Endothelial cell of umbilical vein (primary cell): ENCODE measurements around the gene SLC26A4. TPM values are rescaled to one million over a fixed set of nuclear protein-coding genes. Genes with fewer than 3 reads are reported as not detected.

Experiments used
- BruUV-seq: library from RNA; stranded (reverse); fragments of 400-500 nt; replicated peaks from 2 replicates; lab custom pipeline; 2021; lab: Mats Ljungman, UMichigan
- CTCF ChIA-PET: fragments of 300-600, 350-600 bp; sonication (Branson Sonifier 250); formaldehyde crosslinking; loops from one replicate; lab custom pipeline; 2021; ENCODE audit warnings: antibody characterized with exemption, inconsistent platforms; lab: Charles Lee
- POLR2A ChIA-PET: fragments of 300-600, 350-600 bp; sonication (Branson Sonifier 250); formaldehyde crosslinking; loops from one replicate; lab custom pipeline; 2021; ENCODE audit warnings: antibody characterized with exemption, inconsistent platforms; lab: Charles Lee
- DNase-seq: peaks from one replicate; pipeline ENCODE4 v3.0.0-alpha.2; 2011; ENCODE audit warnings: low read depth, low spot score
- FAIRE-seq: peaks from 2 replicates; lab custom pipeline; 2011; peaks lifted over from hg19 to GRCh38; lab: Jason Lieb, UNC
- H2AFZ ChIP-seq: 2 replicates; pipeline ENCODE4 v1.6.0; 2012; ENCODE audit warnings: low read depth, low read length, control low read depth, inconsistent platforms
- H3K27ac ChIP-seq: 2 replicates; pipeline ENCODE4 v1.5.1; 2011; ENCODE audit warnings: low read depth, mild to moderate bottlenecking, control low read depth, low read length, moderate library complexity; ENCODE audit not compliant: insufficient read depth
- H3K27me3 ChIP-seq, 2 experiments: 2 replicates each; pipeline versions ENCODE4 v1.6.0 to v1.6.1; 2011; ENCODE audit warnings: low read length in 2 of 2, mixed read lengths in 1 of 2; ENCODE audit not compliant: control insufficient read depth in 2 of 2, insufficient read depth in 2 of 2
- H3K36me3 ChIP-seq, 2 experiments: 2 replicates in 1 of 2; 3 replicates in 1 of 2; pipeline ENCODE4 v1.5.1; 2011; ENCODE audit warnings: low read length in 2 of 2, mild to moderate bottlenecking in 1 of 2, moderate library complexity in 1 of 2; ENCODE audit not compliant: control insufficient read depth in 2 of 2, insufficient read depth in 2 of 2; ENCODE audit errors: extremely low read depth in 1 of 2
- H3K4me1 ChIP-seq: 3 replicates; pipeline ENCODE4 v1.5.1; 2011; ENCODE audit warnings: mild to moderate bottlenecking, low read length; ENCODE audit not compliant: control insufficient read depth, insufficient read depth; ENCODE audit errors: extremely low read depth
- H3K4me2 ChIP-seq: 2 replicates; pipeline ENCODE4 v1.6.1; 2011; ENCODE audit warnings: low read length, control low read depth, mixed read lengths; ENCODE audit not compliant: insufficient read depth
- H3K4me3 ChIP-seq, 3 experiments: fragments of 200-600 bp in 1 of 3; sonication (generic), shearing (Covaris generic) in 1 of 3; replicated peaks in 1 of 3; 2 replicates each; pipeline ENCODE4 v1.5.1; 2011 to 2016; ENCODE audit warnings: control low read depth in 3 of 3, low read length in 3 of 3, mild to moderate bottlenecking in 2 of 3, inconsistent platforms in 1 of 3, low read depth in 1 of 3, moderate library complexity in 1 of 3; ENCODE audit not compliant: insufficient read depth in 1 of 3
- H3K79me2 ChIP-seq: 2 replicates; pipeline ENCODE4 v1.6.0; 2012; ENCODE audit warnings: low read length, inconsistent platforms; ENCODE audit not compliant: control insufficient read depth, insufficient read depth
- H3K9ac ChIP-seq: replicated peaks from 2 replicates; pipeline ENCODE3; 2011; ENCODE audit warnings: low read length, control low read depth; ENCODE audit not compliant: insufficient read depth; ENCODE audit errors: extremely low read depth
- H3K9me1 ChIP-seq: replicated peaks from 3 replicates; pipeline ENCODE4 v1.6.0; 2011; ENCODE audit warnings: mild to moderate bottlenecking, low read length; ENCODE audit not compliant: control insufficient read depth, insufficient read depth; ENCODE audit errors: extremely low read depth
- H3K9me3 ChIP-seq: replicated peaks from 2 replicates; pipeline ENCODE4 v1.5.1; 2012; ENCODE audit warnings: low read length, inconsistent platforms; ENCODE audit not compliant: control insufficient read depth, insufficient read depth
- H4K20me1 ChIP-seq: replicated peaks from 2 replicates; pipeline ENCODE3; 2011; ENCODE audit warnings: mild to moderate bottlenecking, low read length; ENCODE audit not compliant: control insufficient read depth, insufficient read depth; ENCODE audit errors: extremely low read depth
- CTCF ChIP-seq, 2 donors: IDR thresholded peaks; 1 replicate in 1 of 2; 2 replicates in 1 of 2; pipeline ENCODE4 v1.5.1; 2011; ENCODE audit warnings: low read length in 2 of 2, mild to moderate bottlenecking in 2 of 2, moderate library complexity in 2 of 2, control low read depth in 1 of 2, inconsistent platforms in 1 of 2, low read depth in 1 of 2; ENCODE audit not compliant: insufficient read depth in 1 of 2; ENCODE audit errors: extremely low read depth in 1 of 2
- EZH2 ChIP-seq: IDR thresholded peaks from 2 replicates; pipeline ENCODE4 v1.6.1; 2012; ENCODE audit warnings: borderline replicate concordance, low read depth, mild to moderate bottlenecking, moderate library complexity, low read length, inconsistent platforms; ENCODE audit not compliant: severe bottlenecking
- FOS ChIP-seq: IDR thresholded peaks from 2 replicates; pipeline ENCODE4 v1.6.1; 2011; ENCODE audit warnings: mild to moderate bottlenecking, low read length, moderate library complexity, borderline replicate concordance; ENCODE audit not compliant: insufficient read depth
- GATA2 ChIP-seq: IDR thresholded peaks from 2 replicates; pipeline ENCODE4 v1.7.0; 2011; ENCODE audit warnings: low read depth, mild to moderate bottlenecking, moderate library complexity, mixed read lengths, low read length; ENCODE audit not compliant: insufficient read length, insufficient read depth
- JUN ChIP-seq: IDR thresholded peaks from 2 replicates; pipeline ENCODE4 v1.6.1; 2011; ENCODE audit warnings: borderline replicate concordance, low read depth; ENCODE audit not compliant: insufficient read length, insufficient read depth
- MAX ChIP-seq: IDR thresholded peaks from 2 replicates; pipeline ENCODE4 v1.6.1; 2011; ENCODE audit not compliant: insufficient read depth, insufficient read length
- MYC ChIP-seq: IDR thresholded peaks from one replicate; pipeline ENCODE4 v1.6.1; 2011; ENCODE audit warnings: mild to moderate bottlenecking, low read depth, low read length
- POLR2A ChIP-seq: IDR thresholded peaks from 2 replicates; pipeline ENCODE4 v1.6.1; 2012; ENCODE audit warnings: low read depth, mild to moderate bottlenecking, control low read depth, low read length
- POLR2AphosphoS5 ChIP-seq: IDR thresholded peaks from 2 replicates; pipeline ENCODE4 v1.6.1; 2012; ENCODE audit warnings: low read depth, mild to moderate bottlenecking, control low read depth, low read length, moderate library complexity; ENCODE audit not compliant: insufficient read depth
- dilution Hi-C: fragments of 300-500 bp; cut with MboI; formaldehyde crosslinking; loops from one replicate; pipeline ENCODE4 v1.15.0; 2019; ENCODE audit warnings: low sequenced_read_pairs; ENCODE audit not compliant: extremely low pct_ligation_motif_present
- intact Hi-C: fragments of 100-400 bp; cut with micrococcal nuclease; formaldehyde crosslinking; loops from one replicate; pipeline ENCODE4 v1.10.0; 2022
- polyA plus RNA-seq, 4 experiments: library from polyadenylated mRNA; depleted of rRNA in 3 of 4; stranded (reverse) in 3 of 4; unstranded in 1 of 4; fragments of >200 nt; gene quantifications; 2 replicates each; pipeline versions ENCODE4 v1.2.1 to v1.2.3, GENCODE V29; 2011 to 2012; ENCODE audit warnings: missing spikeins in 1 of 4
- total RNA-seq: library from RNA; stranded (reverse); gene quantifications from 2 replicates; pipeline ENCODE4 v1.2.3, GENCODE V29; 2021

SLC26A4 gene
- total and polyA plus RNA-seq, 2 donors (not counting 3 experiments of a cell fraction or from before 2014, with no cell fraction given): 0.77 to 0.79 TPM

GRCh38 chr7:107658467-107658866 is 2.2 kb upstream of the SLC26A4 start:
- H3K9ac ChIP-seq: no peak overlapping the region
- FAIRE-seq: no peak

More at GRCh38 chr7:107658467-107658866, 2.2 kb upstream of the SLC26A4 start:
- DNase-seq: no peak
- Histone ChIP-seq H4K20me1 (no peaks in the 10 kb centered on the region), H3K4me3 (no peak overlapping the region), H3K79me2 (no peaks in the 10 kb centered on the region), H3K27ac (no peak overlapping the region), H2AFZ (no peak overlapping the region), H3K4me2 (no peak overlapping the region), H3K36me3 (no peaks in the 10 kb centered on the region), H3K4me1 (peaks cover 18% of the 10 kb centered on the region), H3K27me3 (peaks cover 6 to 26% of the 10 kb centered on the region in 2 experiments), H3K9me3 (no peaks in the 10 kb centered on the region), H3K9me1 (no peaks in the 10 kb centered on the region)
- intact Hi-C loops: no loop called here
- BruUV-seq: no TSS peak
- ChIA-PET CTCF (no interaction called here), POLR2A (no interaction called here)
- no peak for TF ChIP-seq MAX
- TF ChIP-seq JUN: no peak
- TF ChIP-seq CTCF (IDR thresholded peaks at IDR 0.05; ENCODE audit: extremely low read depth in 1 of 2, insufficient read depth in 1 of 2, low read depth in 1 of 2, low read length in 2 of 2): no peak
- TF ChIP-seq EZH2: no peak
- TF ChIP-seq MYC: no peak
- TF ChIP-seq GATA2: no peak
- TF ChIP-seq FOS: no peak
- TF ChIP-seq POLR2A: no peak
- TF ChIP-seq POLR2AphosphoS5: no peak
- dilution Hi-C loops: no loop called here
